Measurements from ENCODE around the gene PAX9.

Gene PAX9

DNA sequence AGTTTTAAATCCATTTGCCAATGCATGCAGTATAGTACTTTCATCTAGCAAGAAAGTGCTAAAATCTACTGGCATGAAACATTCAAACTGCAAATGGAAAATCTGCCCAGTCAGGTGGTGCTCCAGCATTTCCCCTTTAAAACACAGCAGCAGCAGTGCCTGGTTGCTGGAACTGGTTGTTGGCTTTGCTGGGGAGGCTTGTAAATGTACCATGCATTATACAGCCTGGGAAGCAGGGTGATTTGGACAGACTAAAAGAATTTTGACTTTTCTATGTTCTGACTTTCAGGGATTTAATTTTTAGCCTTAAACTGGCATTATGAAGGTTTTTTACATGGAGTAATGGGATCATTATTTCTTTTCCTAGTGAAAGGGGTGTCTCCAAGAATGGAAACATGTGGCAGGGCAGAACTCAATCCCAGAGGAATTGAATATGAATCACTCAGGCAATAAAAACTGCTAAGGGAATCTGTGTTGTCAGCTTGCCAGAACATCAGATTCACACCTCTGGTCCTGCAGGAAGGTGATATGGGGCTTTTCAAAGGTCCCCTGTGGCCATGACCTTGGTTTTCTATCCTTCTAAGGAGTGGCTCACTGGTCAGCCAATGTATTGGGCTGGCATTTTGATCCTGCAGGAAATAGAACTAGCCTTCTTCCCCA is 9.0 kb upstream of the PAX9 start:
- H3K36me3 Mint-ChIP-seq (ENCODE audit: low read depth) = peaks cover 5% of the 10 kb centered on the region
- no peak overlapping the region for H3K27ac Mint-ChIP-seq
- peaks cover 6% of the 10 kb centered on the region for H3K9me3 Mint-ChIP-seq
- H3K4me3 Mint-ChIP-seq = no peak overlapping the region
- peaks cover 27% of the 10 kb centered on the region for H3K4me1 Mint-ChIP-seq (ENCODE audit: low read depth)
- H3K27me3 Mint-ChIP-seq = peaks cover 90% of the 10 kb centered on the region

DNA sequence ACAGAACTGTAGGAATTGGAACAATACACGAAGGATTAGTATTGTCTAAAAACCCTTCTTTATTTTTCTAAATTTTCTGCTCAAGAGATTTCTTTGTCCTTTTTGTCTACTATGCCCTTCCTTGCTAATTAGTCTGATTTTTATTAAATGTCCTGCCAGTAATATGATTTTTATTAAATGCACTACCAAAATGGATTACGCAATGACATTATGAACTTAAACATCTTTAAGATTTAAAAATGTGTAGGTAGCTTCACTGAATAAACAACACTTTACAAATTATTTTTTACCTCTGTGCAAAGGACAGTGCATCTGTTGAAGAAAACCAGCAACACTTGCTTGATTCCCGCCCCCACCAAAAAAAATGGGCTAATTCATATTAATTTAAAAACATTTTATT is 8.2 kb upstream of the PAX9 start:
- H3K27me3 Mint-ChIP-seq = peaks cover 89% of the 10 kb centered on the region
- no peak overlapping the region for H3K27ac Mint-ChIP-seq
- peaks cover 4% of the 10 kb centered on the region for H3K9me3 Mint-ChIP-seq
- H3K4me3 Mint-ChIP-seq = no peak overlapping the region
- H3K4me1 Mint-ChIP-seq (ENCODE audit: low read depth) = peaks cover 24% of the 10 kb centered on the region
- H3K36me3 Mint-ChIP-seq (ENCODE audit: low read depth) = peaks cover 5% of the 10 kb centered on the region

DNA sequence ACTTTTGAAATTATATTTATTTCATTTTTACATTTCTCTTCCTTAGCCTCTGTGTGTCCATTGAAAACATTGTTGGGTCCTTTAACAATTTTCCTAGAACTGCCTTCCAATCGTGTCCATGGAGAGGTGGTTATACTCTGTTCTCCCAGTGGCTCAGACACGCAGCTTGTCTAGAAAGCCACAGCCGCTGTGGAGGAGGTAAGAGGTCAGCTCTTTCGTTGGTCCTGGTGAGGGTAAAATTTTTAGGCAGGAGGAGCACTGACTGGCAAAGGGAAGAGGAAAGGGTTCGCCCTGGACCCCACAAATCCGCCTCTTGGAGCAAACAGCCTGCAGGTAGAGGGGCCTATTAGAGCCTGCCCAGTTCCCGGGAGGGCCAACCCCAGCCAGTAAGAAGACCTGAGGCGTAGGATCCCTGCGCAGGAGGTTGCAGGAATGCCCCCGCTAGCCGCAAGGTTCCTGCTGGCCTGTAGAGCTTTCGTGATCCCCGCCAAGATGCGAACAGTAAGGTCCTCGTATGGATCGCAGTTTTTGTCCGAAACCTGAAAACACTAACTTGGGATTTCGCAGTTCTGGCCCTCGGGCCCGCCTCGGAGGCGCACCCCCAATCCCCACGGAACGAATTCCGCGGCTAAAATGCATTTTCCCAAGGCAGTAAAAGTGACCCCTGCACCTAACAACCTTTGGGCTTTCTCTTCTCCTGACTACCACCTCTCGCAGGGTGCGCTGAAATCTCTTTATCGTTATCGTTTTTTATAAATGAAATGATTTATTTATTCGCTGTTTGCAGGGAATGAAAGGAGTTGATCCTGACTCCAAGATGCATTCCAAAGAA is 7.5 kb upstream of the PAX9 start:
- Mint-ChIP-seq H3K27ac (no peak overlapping the region), H3K36me3 (ENCODE audit: low read depth) (peaks cover 5% of the 10 kb centered on the region), H3K4me1 (ENCODE audit: low read depth) (peaks cover 27% of the 10 kb centered on the region), H3K9me3 (peaks cover 6% of the 10 kb centered on the region), H3K27me3 (peaks cover 87% of the 10 kb centered on the region), H3K4me3 (no peak overlapping the region)

DNA sequence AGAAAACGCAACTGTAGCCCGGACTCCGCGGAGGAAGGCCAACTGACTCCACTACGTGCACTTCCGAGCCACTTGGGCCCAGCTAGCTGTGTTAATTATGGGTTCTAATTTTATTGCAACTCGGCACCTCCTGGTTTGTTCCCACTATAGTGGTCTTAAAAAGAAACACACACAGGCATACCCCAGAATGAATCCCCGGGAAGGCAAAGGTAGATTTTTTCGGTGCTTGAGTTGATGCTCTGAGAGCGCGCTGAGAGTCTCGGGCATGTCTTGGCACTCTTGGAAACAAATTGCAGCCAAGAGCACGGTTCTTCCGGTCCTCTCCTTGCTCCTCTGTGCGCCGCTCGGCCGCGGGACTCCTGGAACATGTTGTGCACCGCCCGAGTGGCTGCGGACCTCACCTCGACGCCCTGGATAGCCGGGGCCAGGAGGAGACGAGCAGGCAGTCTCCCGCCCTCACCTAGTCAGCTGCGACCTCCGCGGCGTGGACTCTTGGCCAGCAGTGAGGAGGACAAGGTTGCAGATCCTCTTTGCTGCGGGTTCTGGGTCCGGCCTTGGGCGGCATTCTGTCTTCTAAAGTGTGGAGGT is 6.8 kb upstream of the PAX9 start:
- Mint-ChIP-seq H3K27me3 (peaks cover 89% of the 10 kb centered on the region), H3K36me3 (ENCODE audit: low read depth) (peaks cover 5% of the 10 kb centered on the region), H3K4me1 (ENCODE audit: low read depth) (peaks cover 28% of the 10 kb centered on the region), H3K27ac (no peak overlapping the region), H3K9me3 (peaks cover 6% of the 10 kb centered on the region), H3K4me3 (no peak overlapping the region)

DNA sequence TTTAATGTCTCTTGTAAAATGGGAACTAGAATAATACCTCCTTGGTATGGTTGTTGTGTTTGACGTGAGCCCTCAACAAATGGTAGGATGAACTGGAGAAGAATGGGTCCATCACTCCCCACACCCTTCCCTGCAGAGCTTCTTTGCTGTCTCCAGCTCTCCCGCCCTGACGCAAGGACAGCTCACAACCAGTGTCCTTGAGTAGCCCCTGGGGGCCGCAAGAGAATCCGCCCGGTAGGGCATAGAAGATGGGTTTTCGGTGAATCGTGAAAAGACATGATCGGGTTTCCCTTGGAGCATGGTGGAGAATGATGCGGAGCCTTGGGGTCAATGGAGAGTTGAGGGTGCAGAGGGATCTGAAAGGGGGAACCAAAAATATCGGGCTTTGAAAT is 6.1 kb upstream of the PAX9 start:
- peaks cover 5% of the 10 kb centered on the region for H3K36me3 Mint-ChIP-seq (ENCODE audit: low read depth)
- H3K4me1 Mint-ChIP-seq (ENCODE audit: low read depth) = peaks cover 28% of the 10 kb centered on the region
- peaks cover 6% of the 10 kb centered on the region for H3K9me3 Mint-ChIP-seq
- peaks cover 90% of the 10 kb centered on the region for H3K27me3 Mint-ChIP-seq
- H3K27ac Mint-ChIP-seq = no peak overlapping the region
- H3K4me3 Mint-ChIP-seq = no peak overlapping the region

DNA sequence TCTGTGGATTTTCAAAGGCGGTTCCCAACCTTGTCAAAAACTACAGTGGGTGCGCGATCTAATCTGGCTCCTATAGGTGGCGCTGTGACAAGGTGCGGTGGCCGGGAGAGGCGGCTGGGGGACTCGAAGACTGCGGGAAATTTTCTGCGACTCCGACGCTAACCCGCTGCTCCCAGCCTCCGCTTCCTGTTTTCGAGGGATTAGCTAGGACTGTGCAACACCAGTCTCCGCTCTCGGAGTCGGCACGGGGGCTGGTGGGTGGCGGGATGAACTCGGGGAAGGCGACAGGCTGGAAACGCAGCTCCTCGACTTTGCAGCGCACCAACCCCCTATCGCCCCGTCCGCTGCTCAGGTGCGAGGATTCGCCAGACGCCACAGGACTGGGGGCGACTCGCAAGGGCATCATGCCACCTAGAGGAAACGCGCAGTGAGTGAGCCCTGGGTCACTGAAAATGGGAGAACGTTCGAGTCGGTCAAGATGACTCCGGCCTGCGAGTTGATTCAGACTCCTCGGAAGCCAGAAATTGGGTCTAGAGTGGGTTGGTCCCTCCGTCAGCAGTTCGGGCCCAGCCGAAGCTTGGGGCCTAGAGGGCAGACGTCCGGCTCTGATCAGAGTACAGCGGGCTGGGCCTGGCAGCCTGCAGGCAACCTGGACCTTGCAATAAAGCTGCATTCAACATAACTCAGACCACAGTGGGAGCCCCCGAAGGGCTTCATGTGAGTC is 5.5 kb upstream of the PAX9 start:
- Mint-ChIP-seq H3K4me1 (ENCODE audit: low read depth) (peaks cover 28% of the 10 kb centered on the region), H3K36me3 (ENCODE audit: low read depth) (peaks cover 5% of the 10 kb centered on the region), H3K27ac (no peak overlapping the region), H3K4me3 (no peak overlapping the region), H3K27me3 (peaks cover 92% of the 10 kb centered on the region), H3K9me3 (peaks cover 6% of the 10 kb centered on the region)

DNA sequence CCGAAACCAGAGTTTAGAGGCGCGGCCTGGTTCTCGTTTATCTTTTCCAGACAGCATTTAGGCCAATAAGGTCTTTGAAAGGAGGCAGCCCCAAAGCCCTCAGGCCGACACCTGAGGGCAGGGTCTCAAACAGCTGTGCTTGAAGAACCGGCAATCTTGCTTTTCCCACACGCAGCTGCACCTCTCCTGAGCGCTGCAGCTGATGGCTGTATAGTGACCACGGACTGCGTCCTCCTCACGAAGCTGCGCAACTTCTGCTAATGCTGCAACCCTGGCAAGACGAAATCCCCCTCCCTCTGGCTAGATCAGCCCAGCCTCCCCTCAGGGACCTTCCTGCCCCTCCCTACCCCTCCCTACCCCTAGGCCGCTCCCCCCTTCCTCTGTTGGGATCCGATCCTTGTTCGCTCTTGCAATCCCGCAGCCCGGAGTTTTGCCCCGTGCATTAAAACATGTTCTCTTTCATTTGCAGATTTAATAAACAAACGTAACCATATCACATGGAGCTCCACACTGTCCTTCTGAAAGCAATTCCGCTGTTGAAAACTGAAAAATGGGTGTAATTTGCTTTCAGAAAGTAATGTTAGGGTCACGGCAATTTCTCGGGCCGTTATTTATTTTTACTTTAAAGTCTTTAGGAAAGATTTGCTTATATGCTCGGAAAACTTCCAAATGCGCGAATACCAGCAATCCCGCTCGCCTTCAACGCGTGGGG is 4.8 kb upstream of the PAX9 start:
- no peak overlapping the region for H3K27ac Mint-ChIP-seq
- peak overlapping the region; percentile 17 for H3K4me3 Mint-ChIP-seq
- H3K4me1 Mint-ChIP-seq (ENCODE audit: low read depth) = peaks cover 35% of the 10 kb centered on the region
- peaks cover 92% of the 10 kb centered on the region for H3K27me3 Mint-ChIP-seq
- peaks cover 9% of the 10 kb centered on the region for H3K36me3 Mint-ChIP-seq (ENCODE audit: low read depth)
- peaks cover 6% of the 10 kb centered on the region for H3K9me3 Mint-ChIP-seq

DNA sequence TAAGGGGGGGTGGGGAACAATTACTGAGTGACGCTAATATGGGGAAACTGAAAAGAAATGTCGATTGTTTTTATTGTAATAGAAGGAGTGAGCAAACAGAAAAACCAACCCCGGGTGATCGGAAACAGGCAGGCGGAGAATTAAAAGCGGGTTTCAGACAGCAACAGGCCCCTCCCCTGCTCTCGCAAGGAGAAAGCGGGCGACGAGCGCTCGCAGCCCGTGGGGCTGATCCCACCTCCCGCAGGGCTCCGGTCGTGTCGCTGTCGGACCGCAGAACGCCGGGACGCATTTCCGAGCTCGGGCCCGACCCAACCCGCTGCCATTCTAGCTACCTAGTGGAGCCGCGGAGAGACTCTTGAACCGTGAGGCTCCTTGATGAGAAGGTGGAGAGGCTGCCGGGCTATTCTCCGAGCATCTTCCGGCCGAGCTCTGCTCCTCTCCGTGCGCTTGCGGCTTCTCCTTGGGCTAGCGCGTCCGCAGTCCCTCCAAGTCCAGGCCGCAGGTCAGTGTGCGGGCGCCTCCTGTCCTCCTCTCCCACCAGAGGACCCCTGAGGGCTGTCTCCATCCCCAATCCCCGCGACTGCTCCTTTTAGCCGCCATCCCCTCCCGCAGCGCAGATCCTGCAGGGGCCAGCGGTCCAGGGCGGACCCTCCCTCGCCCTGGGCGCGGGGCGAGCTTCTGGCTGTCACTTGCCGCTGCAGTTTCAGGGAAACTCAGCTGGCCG is 4.1 kb upstream of the PAX9 start:
- peaks cover 9% of the 10 kb centered on the region for H3K36me3 Mint-ChIP-seq (ENCODE audit: low read depth)
- peaks cover 41% of the 10 kb centered on the region for H3K4me1 Mint-ChIP-seq (ENCODE audit: low read depth)
- peaks cover 6% of the 10 kb centered on the region for H3K9me3 Mint-ChIP-seq
- H3K4me3 Mint-ChIP-seq = no peak overlapping the region
- H3K27me3 Mint-ChIP-seq = peaks cover 93% of the 10 kb centered on the region
- H3K27ac Mint-ChIP-seq = no peak overlapping the region

DNA sequence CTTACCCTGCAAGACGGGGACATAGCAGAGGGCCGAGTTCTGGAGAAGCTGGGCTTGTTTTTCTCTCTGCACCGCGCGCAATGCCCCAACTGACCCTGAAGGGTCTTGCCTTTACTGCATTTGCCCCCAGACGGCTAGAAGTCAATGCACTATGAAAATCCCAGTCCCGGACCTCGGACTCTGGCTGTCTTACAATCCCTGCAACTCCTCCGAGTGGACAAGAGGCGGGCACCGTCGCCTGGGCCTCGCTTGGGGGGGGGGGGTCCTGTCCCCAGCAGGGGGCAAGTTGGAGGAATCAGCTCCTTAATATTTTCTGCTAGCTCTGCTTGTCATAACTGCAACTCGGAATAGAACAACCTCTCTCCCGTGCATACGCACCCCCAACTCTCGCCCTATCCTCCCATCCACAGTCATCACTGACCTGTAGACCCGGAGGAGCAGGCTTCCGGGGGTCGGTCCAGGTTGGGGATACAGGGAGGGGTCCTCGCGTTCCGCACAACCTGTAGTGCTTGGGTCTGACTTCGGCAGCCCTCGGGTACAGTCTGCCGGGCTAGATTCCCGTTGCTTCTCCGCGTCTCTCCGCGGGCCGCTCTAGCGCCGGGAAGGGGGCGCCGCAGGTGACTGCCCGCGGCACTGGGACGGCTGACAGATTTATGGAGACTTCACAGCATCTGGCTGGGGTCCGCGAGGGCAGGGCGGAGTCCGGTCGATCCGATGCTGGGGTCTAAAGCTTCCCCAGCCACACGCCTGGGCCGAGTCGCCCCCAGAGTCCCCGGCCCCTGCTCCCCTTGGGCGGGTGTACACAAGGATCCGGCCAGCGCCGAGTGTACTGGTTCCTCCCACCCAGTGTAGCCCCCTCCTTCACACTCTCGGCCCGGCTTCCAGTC is 3.3 kb upstream of the PAX9 start:
- Mint-ChIP-seq H3K9me3 (peaks cover 6% of the 10 kb centered on the region), H3K36me3 (ENCODE audit: low read depth) (peaks cover 9% of the 10 kb centered on the region), H3K27me3 (peaks cover 93% of the 10 kb centered on the region), H3K27ac (no peak overlapping the region), H3K4me3 (no peak overlapping the region), H3K4me1 (ENCODE audit: low read depth) (peaks cover 47% of the 10 kb centered on the region)

DNA sequence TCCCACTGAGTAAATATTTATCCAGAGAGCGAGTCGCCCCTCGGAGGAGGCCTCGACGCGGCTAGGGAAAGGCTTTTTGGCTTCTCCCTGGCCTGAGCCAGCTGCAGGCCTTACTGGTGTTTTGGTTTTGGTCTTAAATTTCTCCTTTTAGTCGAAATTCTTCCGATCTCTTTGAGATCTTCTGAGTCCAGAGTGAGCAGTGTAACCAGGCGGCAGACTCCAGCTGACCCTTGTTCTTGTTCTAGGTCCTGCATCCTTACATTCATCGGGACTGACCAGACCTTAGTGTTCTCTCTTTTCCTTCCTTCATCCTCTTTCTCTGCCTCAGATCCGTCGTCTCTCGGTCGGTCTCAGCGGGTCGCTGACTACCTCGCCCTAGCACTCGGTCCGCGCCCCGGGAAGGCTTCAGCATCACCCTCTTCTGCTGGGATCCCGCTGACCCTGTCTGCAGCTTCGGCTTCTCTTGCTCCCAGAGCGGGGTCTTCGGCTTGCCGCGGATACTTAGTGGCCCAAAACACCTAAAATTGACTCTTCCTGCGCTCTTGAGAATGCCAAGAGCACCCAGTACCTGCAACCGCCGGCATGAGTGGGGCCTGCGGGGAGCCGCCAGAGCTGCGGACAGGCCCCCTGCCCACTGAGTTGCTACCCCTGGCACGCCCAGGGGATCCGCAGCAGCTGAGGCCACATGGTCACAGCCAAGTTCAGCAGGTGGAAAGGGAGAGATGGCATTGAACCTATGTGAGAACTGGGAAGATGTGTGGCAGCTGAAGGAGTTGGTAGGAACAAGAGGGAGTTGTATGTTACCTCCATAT is 2.4 kb upstream of the PAX9 start:
- Mint-ChIP-seq H3K36me3 (ENCODE audit: low read depth) (peaks cover 9% of the 10 kb centered on the region), H3K4me3 (no peak overlapping the region), H3K9me3 (peaks cover 6% of the 10 kb centered on the region), H3K27me3 (peaks cover 93% of the 10 kb centered on the region), H3K27ac (no peak overlapping the region), H3K4me1 (ENCODE audit: low read depth) (peaks cover 55% of the 10 kb centered on the region)

DNA sequence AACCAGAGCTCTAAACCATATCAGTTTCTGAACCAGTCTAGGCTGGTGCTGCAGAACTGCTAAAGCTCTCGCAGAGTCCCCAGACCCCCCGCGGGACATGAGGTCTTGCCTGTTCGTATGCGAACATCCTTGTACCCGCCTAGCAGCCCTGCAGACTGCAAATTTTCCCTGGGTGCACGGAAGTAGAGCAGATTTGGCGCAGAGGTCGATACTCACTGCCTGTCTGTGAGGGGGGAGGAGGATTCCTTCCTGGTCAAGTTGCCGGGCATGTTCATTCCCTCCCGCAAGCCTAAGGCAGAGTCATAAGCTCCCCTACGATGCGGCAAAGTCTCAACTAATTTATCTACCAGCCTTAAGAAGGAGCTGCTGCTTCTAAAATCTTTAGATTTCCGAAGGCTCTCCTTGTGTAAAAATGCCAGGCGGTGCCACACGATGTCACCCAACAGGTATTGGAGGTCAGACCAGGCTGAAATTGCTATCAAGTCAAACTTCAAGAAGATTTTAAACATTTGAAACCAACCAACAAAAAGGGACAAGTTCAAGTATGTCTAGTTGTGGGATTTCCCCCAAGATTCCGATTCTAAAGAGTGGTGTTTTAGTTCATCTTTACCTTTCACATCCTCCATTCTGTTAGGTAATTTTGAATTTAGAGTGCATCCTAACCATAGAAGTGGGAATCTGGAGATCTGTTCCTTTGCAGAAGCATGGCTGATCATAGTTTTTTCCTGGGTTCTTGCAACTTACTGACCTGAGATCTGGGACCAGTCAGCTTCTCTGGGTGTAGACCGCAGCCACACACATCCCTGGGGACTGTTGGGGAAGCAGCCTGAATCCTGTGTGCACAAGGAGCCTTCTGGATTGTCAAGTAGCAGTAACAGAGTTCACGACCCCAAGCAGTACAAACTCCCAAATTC is 1.6 kb upstream of the PAX9 start:
- peaks cover 6% of the 10 kb centered on the region for H3K9me3 Mint-ChIP-seq
- H3K27ac Mint-ChIP-seq = no peak overlapping the region
- peaks cover 93% of the 10 kb centered on the region for H3K27me3 Mint-ChIP-seq
- peaks cover 9% of the 10 kb centered on the region for H3K36me3 Mint-ChIP-seq (ENCODE audit: low read depth)
- H3K4me3 Mint-ChIP-seq = no peak overlapping the region
- H3K4me1 Mint-ChIP-seq (ENCODE audit: low read depth) = peaks cover 61% of the 10 kb centered on the region

All from stimulated activated naive CD8-positive, alpha-beta T cell treated with anti-CD3 and anti-CD28 coated beads, Interleukin-15, Interleukin-2, amounts not matched to agents 100 ng/mL and 50 ng/mL, for 24 hours (primary cell).